HepG2 (cell line): Measurements from ENCODE around the gene DLEC1. TPM values are rescaled to one million over a fixed set of nuclear protein-coding genes. Genes with fewer than 3 reads are reported as not detected.

Experiments
- CBFB ChIP-seq: sonication (generic); formaldehyde crosslinking; IDR thresholded peaks from 2 replicates; pipeline ENCODE4 v1.4.0; 2020; ENCODE audit warnings: missing genetic modification reagents
- EED ChIP-seq: sonication (generic); formaldehyde crosslinking; IDR thresholded peaks from 2 replicates; pipeline ENCODE4 v1.5.0; 2020; ENCODE audit warnings: mild to moderate bottlenecking, missing genetic modification reagents
- ELF4 ChIP-seq: sonication (generic); formaldehyde crosslinking; IDR thresholded peaks from 2 replicates; pipeline ENCODE4 v1.5.0; 2020; ENCODE audit warnings: missing genetic modification reagents, mild to moderate bottlenecking, moderate library complexity, borderline replicate concordance
- FLYWCH1 ChIP-seq: sonication (generic); formaldehyde crosslinking; IDR thresholded peaks from 2 replicates; pipeline ENCODE4 v1.8.1; 2023; ENCODE audit warnings: mild to moderate bottlenecking, missing genetic modification reagents
- FOSL1 ChIP-seq: sonication (generic); formaldehyde crosslinking; IDR thresholded peaks from 2 replicates; pipeline ENCODE4 v1.9.0; 2021; ENCODE audit warnings: missing genetic modification reagents, borderline replicate concordance
- GFI1 ChIP-seq: sonication (generic); formaldehyde crosslinking; IDR thresholded peaks from 2 replicates; pipeline ENCODE4 v1.5.0; 2020; ENCODE audit warnings: missing genetic modification reagents, mild to moderate bottlenecking, borderline replicate concordance
- HNRNPL ChIP-seq: fragments of 200-400 bp; formaldehyde crosslinking; IDR thresholded peaks from 2 replicates; pipeline ENCODE4 v1.6.1; 2017; ENCODE audit warnings: mild to moderate bottlenecking, low read depth, low read length
- MYC ChIP-seq: sonication (generic); formaldehyde crosslinking; IDR thresholded peaks from 2 replicates; pipeline ENCODE4 v1.9.0; 2021; ENCODE audit warnings: missing genetic modification reagents, borderline replicate concordance
- POLR2A ChIP-seq, 2 experiments: IDR thresholded peaks; 2 replicates each; pipeline ENCODE4 v1.6.1; 2011; ENCODE audit warnings: low read depth in 2 of 2, low read length in 2 of 2, mild to moderate bottlenecking in 1 of 2, moderate library complexity in 1 of 2; ENCODE audit not compliant: insufficient read depth in 1 of 2
- POLR2AphosphoS2 ChIP-seq: IDR thresholded peaks from 2 replicates; pipeline ENCODE4 v1.6.1; 2011; ENCODE audit warnings: low read depth, low read length, improper control_type of control experiment
- RFX3 ChIP-seq: IDR thresholded peaks from 2 replicates; pipeline ENCODE4 v1.6.1; 2016; ENCODE audit warnings: missing biosample characterization, missing genetic modification reagents
- THYN1 ChIP-seq: sonication (generic); formaldehyde crosslinking; IDR thresholded peaks from 2 replicates; pipeline ENCODE4 v1.8.1; 2023; ENCODE audit warnings: low read depth, mild to moderate bottlenecking, moderate library complexity, missing genetic modification reagents, borderline replicate concordance
- ZKSCAN1 ChIP-seq: fragments of 150-350 bp; IDR thresholded peaks from 2 replicates; pipeline ENCODE4 v1.6.1; 2014; ENCODE audit warnings: low read length
- ZMYM3 ChIP-seq: sonication (generic); formaldehyde crosslinking; IDR thresholded peaks from 2 replicates; pipeline ENCODE4 v1.5.1; 2020; ENCODE audit warnings: mild to moderate bottlenecking, missing genetic modification reagents
- ZNF10 ChIP-seq: sonication (generic); formaldehyde crosslinking; IDR thresholded peaks from 2 replicates; pipeline ENCODE4 v1.4.0; 2020; ENCODE audit warnings: mild to moderate bottlenecking, low read depth, missing genetic modification reagents, borderline replicate concordance
- ZNF367 ChIP-seq: sonication (generic); formaldehyde crosslinking; IDR thresholded peaks from 2 replicates; pipeline ENCODE4 v1.4.0; 2020; ENCODE audit warnings: missing genetic modification reagents, borderline replicate concordance
- ZNF549 ChIP-seq: sonication (generic); formaldehyde crosslinking; IDR thresholded peaks from 2 replicates; pipeline ENCODE4 v1.5.0; 2020; ENCODE audit warnings: missing genetic modification reagents
- ZNF616 ChIP-seq: sonication (generic); formaldehyde crosslinking; IDR thresholded peaks from 2 replicates; pipeline ENCODE4 v1.5.0; 2020; ENCODE audit warnings: low read depth, mild to moderate bottlenecking, missing genetic modification reagents
- ZNF841 ChIP-seq: sonication (generic); formaldehyde crosslinking; IDR thresholded peaks from 2 replicates; pipeline ENCODE4 v1.8.1; 2023; ENCODE audit warnings: missing genetic modification reagents, borderline replicate concordance
- polyA plus RNA-seq, 8 experiments: library from polyadenylated mRNA; depleted of rRNA in 3 of 8; stranded (reverse) in 7 of 8; unstranded in 1 of 8; fragments of >200 nt; fragmentation: Illumina TruSeq in 4 of 8; extraction: Trizol in 4 of 8; gene quantifications; 2 replicates each; pipeline versions ENCODE4 v1.2.1 to v1.2.3, GENCODE V29; 2011 to 2016; ENCODE audit warnings: low read depth in 4 of 8, missing spikeins in 1 of 8, mixed read lengths in 1 of 8; ENCODE audit not compliant: insufficient read depth in 1 of 8
- total RNA-seq, 5 experiments: library from RNA; depleted of rRNA; stranded (reverse); fragments of >200 nt; fragmentation: Illumina TruSeq; extraction: Trizol; gene quantifications; 2 replicates each; pipeline ENCODE4 v1.2.3, GENCODE V29; 2016; ENCODE audit warnings: low read depth in 1 of 5
- TF ChIP-seq, protein P1 (sequence below): sonication (generic); formaldehyde crosslinking; IDR thresholded peaks from 2 replicates; pipeline ENCODE4 v1.5.1; 2020; ENCODE audit warnings: missing genetic modification reagents, mild to moderate bottlenecking, borderline replicate concordance
- TF ChIP-seq, protein P2 (sequence below): sonication (generic); formaldehyde crosslinking; IDR thresholded peaks from 2 replicates; pipeline ENCODE4 v1.4.0; 2020; ENCODE audit warnings: mild to moderate bottlenecking, missing genetic modification reagents, borderline replicate concordance
- TF ChIP-seq, protein P3 (sequence below): IDR thresholded peaks from 2 replicates; pipeline ENCODE4 v1.6.1; 2016; ENCODE audit warnings: low read depth, control low read depth
- TF ChIP-seq, protein P4 (sequence below): sonication (generic); formaldehyde crosslinking; conservative IDR thresholded peaks from 2 replicates; pipeline ENCODE4 v1.4.0; 2020; ENCODE audit warnings: missing genetic modification reagents

DLEC1 gene
- total and polyA plus RNA-seq, 2 of the 13 experiments (the other 11 are each of a cell fraction or from before 2014, with no cell fraction given): 0.09 TPM; not detected in 1

DNA sequence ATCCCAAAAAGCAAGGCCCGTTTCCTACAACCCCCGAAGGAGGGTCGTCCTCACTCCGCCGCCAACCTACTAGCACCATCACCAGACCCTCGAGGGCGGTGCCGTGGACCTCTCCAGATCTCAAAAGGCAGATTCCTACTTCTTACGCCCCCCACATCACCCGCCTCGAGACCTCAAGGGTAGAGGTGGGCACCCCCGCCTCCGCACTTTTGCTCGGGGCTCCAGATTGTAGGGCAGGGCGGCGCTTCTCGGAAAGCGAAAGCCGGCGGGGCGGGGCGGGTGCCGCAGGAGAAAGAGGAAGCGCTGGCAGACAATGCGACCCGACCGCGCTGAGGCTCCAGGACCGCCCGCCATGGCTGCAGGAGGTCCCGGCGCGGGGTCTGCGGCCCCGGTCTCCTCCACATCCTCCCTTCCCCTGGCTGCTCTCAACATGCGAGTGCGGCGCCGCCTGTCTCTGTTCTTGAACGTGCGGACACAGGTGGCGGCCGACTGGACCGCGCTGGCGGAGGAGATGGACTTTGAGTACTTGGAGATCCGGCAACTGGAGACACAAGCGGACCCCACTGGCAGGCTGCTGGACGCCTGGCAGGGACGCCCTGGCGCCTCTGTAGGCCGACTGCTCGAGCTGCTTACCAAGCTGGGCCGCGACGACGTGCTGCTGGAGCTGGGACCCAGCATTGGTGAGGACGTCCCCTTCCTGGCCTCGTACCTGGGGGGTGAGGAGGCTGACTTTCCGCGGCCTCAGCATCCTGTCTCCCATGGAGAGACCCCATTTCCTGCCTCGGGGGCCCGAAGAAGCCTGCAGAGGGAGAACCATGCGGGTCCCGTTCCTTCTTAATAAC, 99.6 kb downstream of the DLEC1 start, which contains the start of gene MYD88 (continued):
- no peak for TF ChIP-seq ZNF841 (CRISPR knock-in tag)
- TF ChIP-seq HNRNPL: 0 out of 2 replicates have a peak, but pooled peaks have one; percentile 51
- TF ChIP-seq, protein P1, sequence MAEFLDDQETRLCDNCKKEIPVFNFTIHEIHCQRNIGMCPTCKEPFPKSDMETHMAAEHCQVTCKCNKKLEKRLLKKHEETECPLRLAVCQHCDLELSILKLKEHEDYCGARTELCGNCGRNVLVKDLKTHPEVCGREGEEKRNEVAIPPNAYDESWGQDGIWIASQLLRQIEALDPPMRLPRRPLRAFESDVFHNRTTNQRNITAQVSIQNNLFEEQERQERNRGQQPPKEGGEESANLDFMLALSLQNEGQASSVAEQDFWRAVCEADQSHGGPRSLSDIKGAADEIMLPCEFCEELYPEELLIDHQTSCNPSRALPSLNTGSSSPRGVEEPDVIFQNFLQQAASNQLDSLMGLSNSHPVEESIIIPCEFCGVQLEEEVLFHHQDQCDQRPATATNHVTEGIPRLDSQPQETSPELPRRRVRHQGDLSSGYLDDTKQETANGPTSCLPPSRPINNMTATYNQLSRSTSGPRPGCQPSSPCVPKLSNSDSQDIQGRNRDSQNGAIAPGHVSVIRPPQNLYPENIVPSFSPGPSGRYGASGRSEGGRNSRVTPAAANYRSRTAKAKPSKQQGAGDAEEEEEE: no peak
- peak; percentile 28; the same call in 1 of the 2 replicates for TF ChIP-seq EED
- TF ChIP-seq, protein P2, sequence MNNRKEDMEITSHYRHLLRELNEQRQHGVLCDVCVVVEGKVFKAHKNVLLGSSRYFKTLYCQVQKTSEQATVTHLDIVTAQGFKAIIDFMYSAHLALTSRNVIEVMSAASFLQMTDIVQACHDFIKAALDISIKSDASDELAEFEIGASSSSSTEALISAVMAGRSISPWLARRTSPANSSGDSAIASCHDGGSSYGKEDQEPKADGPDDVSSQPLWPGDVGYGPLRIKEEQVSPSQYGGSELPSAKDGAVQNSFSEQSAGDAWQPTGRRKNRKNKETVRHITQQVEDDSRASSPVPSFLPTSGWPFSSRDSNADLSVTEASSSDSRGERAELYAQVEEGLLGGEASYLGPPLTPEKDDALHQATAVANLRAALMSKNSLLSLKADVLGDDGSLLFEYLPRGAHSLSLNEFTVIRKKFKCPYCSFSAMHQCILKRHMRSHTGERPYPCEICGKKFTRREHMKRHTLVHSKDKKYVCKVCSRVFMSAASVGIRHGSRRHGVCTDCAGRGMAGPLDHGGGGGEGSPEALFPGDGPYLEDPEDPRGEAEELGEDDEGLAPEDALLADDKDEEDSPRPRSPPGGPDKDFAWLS (CRISPR knock-in tag): no peak
- TF ChIP-seq ELF4: no peak
- TF ChIP-seq, protein P3, sequence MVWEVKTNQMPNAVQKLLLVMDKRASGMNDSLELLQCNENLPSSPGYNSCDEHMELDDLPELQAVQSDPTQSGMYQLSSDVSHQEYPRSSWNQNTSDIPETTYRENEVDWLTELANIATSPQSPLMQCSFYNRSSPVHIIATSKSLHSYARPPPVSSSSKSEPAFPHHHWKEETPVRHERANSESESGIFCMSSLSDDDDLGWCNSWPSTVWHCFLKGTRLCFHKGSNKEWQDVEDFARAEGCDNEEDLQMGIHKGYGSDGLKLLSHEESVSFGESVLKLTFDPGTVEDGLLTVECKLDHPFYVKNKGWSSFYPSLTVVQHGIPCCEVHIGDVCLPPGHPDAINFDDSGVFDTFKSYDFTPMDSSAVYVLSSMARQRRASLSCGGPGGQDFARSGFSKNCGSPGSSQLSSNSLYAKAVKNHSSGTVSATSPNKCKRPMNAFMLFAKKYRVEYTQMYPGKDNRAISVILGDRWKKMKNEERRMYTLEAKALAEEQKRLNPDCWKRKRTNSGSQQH: 0 out of 2 replicates have a peak, but pooled peaks have one; percentile 23
- TF ChIP-seq ZNF549 (CRISPR knock-in tag): no peak
- peak in 1 of 2 experiments; percentile 70; a peak in 2 of 4 replicates for TF ChIP-seq POLR2A (IDR thresholded peaks at IDR 0.05; ENCODE audit: insufficient read depth in 1 of 2, low read depth in 2 of 2, low read length in 2 of 2)
- TF ChIP-seq GFI1 (CRISPR knock-in tag): peak; percentile 78
- TF ChIP-seq ZNF616 (CRISPR knock-in tag): no peak
- TF ChIP-seq MYC: peak; percentile 74
- TF ChIP-seq CBFB (CRISPR knock-in tag): peak; percentile 77; the same call in 1 of the 2 replicates
- no peak for TF ChIP-seq FLYWCH1
- no peak for TF ChIP-seq RFX3 (CRISPR knock-in tag)
- 0 out of 2 replicates have a peak, but pooled peaks have one; percentile 17 for TF ChIP-seq ZMYM3 (CRISPR knock-in tag)
- no peak for TF ChIP-seq ZNF10
- no peak; the same call in 1 of the 2 replicates for TF ChIP-seq ZNF367
- TF ChIP-seq, protein P4, sequence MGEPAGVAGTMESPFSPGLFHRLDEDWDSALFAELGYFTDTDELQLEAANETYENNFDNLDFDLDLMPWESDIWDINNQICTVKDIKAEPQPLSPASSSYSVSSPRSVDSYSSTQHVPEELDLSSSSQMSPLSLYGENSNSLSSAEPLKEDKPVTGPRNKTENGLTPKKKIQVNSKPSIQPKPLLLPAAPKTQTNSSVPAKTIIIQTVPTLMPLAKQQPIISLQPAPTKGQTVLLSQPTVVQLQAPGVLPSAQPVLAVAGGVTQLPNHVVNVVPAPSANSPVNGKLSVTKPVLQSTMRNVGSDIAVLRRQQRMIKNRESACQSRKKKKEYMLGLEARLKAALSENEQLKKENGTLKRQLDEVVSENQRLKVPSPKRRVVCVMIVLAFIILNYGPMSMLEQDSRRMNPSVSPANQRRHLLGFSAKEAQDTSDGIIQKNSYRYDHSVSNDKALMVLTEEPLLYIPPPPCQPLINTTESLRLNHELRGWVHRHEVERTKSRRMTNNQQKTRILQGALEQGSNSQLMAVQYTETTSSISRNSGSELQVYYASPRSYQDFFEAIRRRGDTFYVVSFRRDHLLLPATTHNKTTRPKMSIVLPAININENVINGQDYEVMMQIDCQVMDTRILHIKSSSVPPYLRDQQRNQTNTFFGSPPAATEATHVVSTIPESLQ: no peak; the same call in 1 of the 2 replicates
- no peak for TF ChIP-seq POLR2AphosphoS2
- no peak for TF ChIP-seq ZKSCAN1
- no peak for TF ChIP-seq FOSL1 (CRISPR knock-in tag)
- TF ChIP-seq THYN1 (CRISPR knock-in tag): no peak
